SK-N-SH treated with all-trans-retinoic acid at 6 μM for 48 hours (cell line): ENCODE data around the gene CD6.

Experiments
- ATAC-seq: fragments of 200-7000 bp; cut with Tn5 transposase; 3 replicates; pipeline ENCODE4 v1.9.1; 2020; ENCODE audit warnings: mild to moderate bottlenecking, moderate library complexity
- ARNTL ChIP-seq: fragments of 450-650 bp; formaldehyde crosslinking; IDR thresholded peaks from 2 replicates; pipeline ENCODE4 v1.5.0; 2020; ENCODE audit warnings: low read depth, mild to moderate bottlenecking, moderate library complexity, borderline replicate concordance
- BACH2 ChIP-seq: fragments of 250-450 bp; sonication (Bioruptor Pico); IDR thresholded peaks from 2 replicates; pipeline ENCODE4 v1.9.0; 2021; ENCODE audit warnings: mild to moderate bottlenecking, borderline replicate concordance
- CREB5 ChIP-seq: fragments of 250-450 bp; sonication (Bioruptor Pico); IDR thresholded peaks from 2 replicates; pipeline ENCODE4 v1.5.1; 2020; ENCODE audit warnings: low read depth, mild to moderate bottlenecking, moderate library complexity
- CSDC2 ChIP-seq: fragments of 250-450 bp; sonication (Bioruptor Pico); IDR thresholded peaks from 2 replicates; pipeline ENCODE4 v1.5.0; 2020; ENCODE audit warnings: mild to moderate bottlenecking, moderate library complexity
- ESRRG ChIP-seq: fragments of 250-450 bp; sonication (Bioruptor Pico); IDR thresholded peaks from 2 replicates; pipeline ENCODE4 v1.6.1; 2021; ENCODE audit warnings: mild to moderate bottlenecking
- GLIS3 ChIP-seq: fragments of 250-450 bp; sonication (Bioruptor Pico); IDR thresholded peaks from 2 replicates; pipeline ENCODE4 v1.5.0; 2020; ENCODE audit warnings: mild to moderate bottlenecking, moderate library complexity
- ISL1 ChIP-seq: fragments of 250-450 bp; sonication (Bioruptor Pico); IDR thresholded peaks from 2 replicates; pipeline ENCODE4 v2.1.2; 2022; ENCODE audit warnings: mild to moderate bottlenecking, moderate library complexity
- OSR1 ChIP-seq: fragments of 250-450 bp; sonication (Bioruptor Pico); IDR thresholded peaks from 2 replicates; pipeline ENCODE4 v1.8.0; 2022; ENCODE audit warnings: moderate library complexity, mild to moderate bottlenecking, inconsistent platforms
- PPARA ChIP-seq: fragments of 250-450 bp; sonication (Bioruptor Pico); IDR thresholded peaks from 2 replicates; pipeline ENCODE4 v1.5.0; 2020; ENCODE audit warnings: mild to moderate bottlenecking, borderline replicate concordance
- RARB ChIP-seq: fragments of 250-450 bp; sonication (Bioruptor Pico); IDR thresholded peaks from 2 replicates; pipeline ENCODE4 v1.8.0; 2021; ENCODE audit warnings: mild to moderate bottlenecking, moderate library complexity
- SNAI2 ChIP-seq: fragments of 250-450 bp; sonication (Bioruptor Pico); IDR thresholded peaks from 2 replicates; pipeline ENCODE4 v1.5.0; 2020; ENCODE audit warnings: mild to moderate bottlenecking, moderate library complexity
- TCF4 ChIP-seq: fragments of 250-450 bp; sonication (Bioruptor Pico); IDR thresholded peaks from 2 replicates; pipeline ENCODE4 v1.8.0; 2021; ENCODE audit warnings: mild to moderate bottlenecking, moderate library complexity, borderline replicate concordance
- TOX ChIP-seq: fragments of 250-450 bp; sonication (Bioruptor Pico); IDR thresholded peaks from 2 replicates; pipeline ENCODE4 v1.8.0; 2021; ENCODE audit warnings: mild to moderate bottlenecking, moderate library complexity, borderline replicate concordance
- ZC3H10 ChIP-seq: fragments of 250-450 bp; sonication (Bioruptor Pico); IDR thresholded peaks from 2 replicates; pipeline ENCODE4 v1.5.1; 2021; ENCODE audit warnings: mild to moderate bottlenecking, moderate library complexity
- ZFP3 ChIP-seq: fragments of 250-450 bp; sonication (Bioruptor Pico); IDR thresholded peaks from 2 replicates; pipeline ENCODE4 v1.5.0; 2020; ENCODE audit warnings: mild to moderate bottlenecking, moderate library complexity
- ZFP30 ChIP-seq: fragments of 450-650 bp; formaldehyde crosslinking; IDR thresholded peaks from 2 replicates; pipeline ENCODE4 v1.5.0; 2022; ENCODE audit warnings: mild to moderate bottlenecking, moderate library complexity
- ZNF565 ChIP-seq: fragments of 450-650 bp; formaldehyde crosslinking; conservative IDR thresholded peaks from 2 replicates; pipeline ENCODE4 v1.5.0; 2020; ENCODE audit warnings: low read depth, mild to moderate bottlenecking, moderate library complexity
- ZNF70 ChIP-seq: fragments of 450-650 bp; formaldehyde crosslinking; IDR thresholded peaks from 2 replicates; pipeline ENCODE4 v1.5.0; 2020; ENCODE audit warnings: mild to moderate bottlenecking, moderate library complexity
- ZNF8 ChIP-seq: fragments of 450-650 bp; formaldehyde crosslinking; IDR thresholded peaks from 2 replicates; pipeline ENCODE4 v1.5.0; 2020; ENCODE audit warnings: mild to moderate bottlenecking, moderate library complexity
- TF ChIP-seq, protein P1 (sequence below): fragments of 250-450 bp; sonication (Bioruptor Pico); IDR thresholded peaks from 2 replicates; pipeline ENCODE4 v1.5.0; 2020; ENCODE audit warnings: mild to moderate bottlenecking, moderate library complexity
- TF ChIP-seq, protein P2 (sequence below): fragments of 250-450 bp; sonication (Bioruptor Pico); IDR thresholded peaks from 2 replicates; pipeline ENCODE4 v1.8.0; 2020; ENCODE audit warnings: mild to moderate bottlenecking, moderate library complexity, borderline replicate concordance
- TF ChIP-seq, protein P3 (sequence below): fragments of 250-450 bp; sonication (Bioruptor Pico); IDR thresholded peaks from 2 replicates; pipeline ENCODE4 v1.5.1; 2021; ENCODE audit warnings: mild to moderate bottlenecking, moderate library complexity

The CD6 gene

DNA sequence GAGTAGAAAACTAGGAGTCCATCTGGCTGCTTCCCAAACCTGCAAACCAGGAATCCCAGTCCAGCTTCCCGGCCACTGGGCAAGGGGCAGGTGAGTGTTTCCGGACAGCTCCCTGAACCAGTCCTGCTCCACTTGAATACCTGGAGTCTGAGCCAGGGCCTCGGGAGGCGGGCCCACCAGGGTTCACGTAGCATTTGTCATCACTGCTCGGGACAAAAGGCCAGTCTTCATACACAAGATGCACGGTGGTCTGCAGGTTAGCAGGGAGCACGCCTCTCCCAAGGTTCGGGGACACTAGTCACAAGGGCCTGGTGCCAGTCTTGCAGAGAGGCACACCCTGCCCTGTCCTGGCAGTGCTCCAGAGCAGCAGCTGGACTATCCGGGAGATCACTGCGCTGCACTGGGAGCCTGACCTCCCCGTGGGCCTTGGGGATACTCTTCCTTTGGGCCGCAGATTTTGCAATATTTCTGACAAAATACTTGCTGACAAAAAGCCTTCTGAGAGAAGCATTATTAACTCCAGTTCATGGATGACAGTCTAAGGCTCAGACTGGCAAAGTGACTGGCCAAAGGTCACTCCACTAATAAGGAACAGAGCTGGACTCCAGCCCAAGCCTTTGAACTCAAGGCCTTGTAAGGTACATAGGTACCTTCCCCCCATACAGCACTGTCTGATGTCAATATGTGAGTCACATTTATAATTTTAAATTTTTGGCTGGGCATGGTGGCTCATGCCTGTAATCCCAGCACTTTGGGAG is 25.1 kb downstream of the CD6 start:
- TF ChIP-seq, protein P1, sequence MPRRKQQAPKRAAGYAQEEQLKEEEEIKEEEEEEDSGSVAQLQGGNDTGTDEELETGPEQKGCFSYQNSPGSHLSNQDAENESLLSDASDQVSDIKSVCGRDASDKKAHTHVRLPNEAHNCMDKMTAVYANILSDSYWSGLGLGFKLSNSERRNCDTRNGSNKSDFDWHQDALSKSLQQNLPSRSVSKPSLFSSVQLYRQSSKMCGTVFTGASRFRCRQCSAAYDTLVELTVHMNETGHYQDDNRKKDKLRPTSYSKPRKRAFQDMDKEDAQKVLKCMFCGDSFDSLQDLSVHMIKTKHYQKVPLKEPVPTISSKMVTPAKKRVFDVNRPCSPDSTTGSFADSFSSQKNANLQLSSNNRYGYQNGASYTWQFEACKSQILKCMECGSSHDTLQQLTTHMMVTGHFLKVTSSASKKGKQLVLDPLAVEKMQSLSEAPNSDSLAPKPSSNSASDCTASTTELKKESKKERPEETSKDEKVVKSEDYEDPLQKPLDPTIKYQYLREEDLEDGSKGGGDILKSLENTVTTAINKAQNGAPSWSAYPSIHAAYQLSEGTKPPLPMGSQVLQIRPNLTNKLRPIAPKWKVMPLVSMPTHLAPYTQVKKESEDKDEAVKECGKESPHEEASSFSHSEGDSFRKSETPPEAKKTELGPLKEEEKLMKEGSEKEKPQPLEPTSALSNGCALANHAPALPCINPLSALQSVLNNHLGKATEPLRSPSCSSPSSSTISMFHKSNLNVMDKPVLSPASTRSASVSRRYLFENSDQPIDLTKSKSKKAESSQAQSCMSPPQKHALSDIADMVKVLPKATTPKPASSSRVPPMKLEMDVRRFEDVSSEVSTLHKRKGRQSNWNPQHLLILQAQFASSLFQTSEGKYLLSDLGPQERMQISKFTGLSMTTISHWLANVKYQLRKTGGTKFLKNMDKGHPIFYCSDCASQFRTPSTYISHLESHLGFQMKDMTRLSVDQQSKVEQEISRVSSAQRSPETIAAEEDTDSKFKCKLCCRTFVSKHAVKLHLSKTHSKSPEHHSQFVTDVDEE (CRISPR knock-in tag), result no peak
- TF ChIP-seq TCF4 (CRISPR knock-in tag) (no peak), ISL1 (CRISPR knock-in tag) (no peak), ZC3H10 (CRISPR knock-in tag) (no peak), TOX (CRISPR knock-in tag) (no peak), SNAI2 (CRISPR knock-in tag) (no peak), GLIS3 (CRISPR knock-in tag) (no peak), ZFP3 (CRISPR knock-in tag) (no peak), ZNF8 (CRISPR knock-in tag) (no peak), ZFP30 (CRISPR knock-in tag) (no peak), ZNF70 (CRISPR knock-in tag) (no peak), BACH2 (CRISPR knock-in tag) (no peak), CREB5 (CRISPR knock-in tag) (no peak), RARB (CRISPR knock-in tag) (no peak), PPARA (CRISPR knock-in tag) (no peak), CSDC2 (no peak), ARNTL (CRISPR knock-in tag) (no peak), OSR1 (CRISPR knock-in tag) (no peak)
- TF ChIP-seq, protein P2, sequence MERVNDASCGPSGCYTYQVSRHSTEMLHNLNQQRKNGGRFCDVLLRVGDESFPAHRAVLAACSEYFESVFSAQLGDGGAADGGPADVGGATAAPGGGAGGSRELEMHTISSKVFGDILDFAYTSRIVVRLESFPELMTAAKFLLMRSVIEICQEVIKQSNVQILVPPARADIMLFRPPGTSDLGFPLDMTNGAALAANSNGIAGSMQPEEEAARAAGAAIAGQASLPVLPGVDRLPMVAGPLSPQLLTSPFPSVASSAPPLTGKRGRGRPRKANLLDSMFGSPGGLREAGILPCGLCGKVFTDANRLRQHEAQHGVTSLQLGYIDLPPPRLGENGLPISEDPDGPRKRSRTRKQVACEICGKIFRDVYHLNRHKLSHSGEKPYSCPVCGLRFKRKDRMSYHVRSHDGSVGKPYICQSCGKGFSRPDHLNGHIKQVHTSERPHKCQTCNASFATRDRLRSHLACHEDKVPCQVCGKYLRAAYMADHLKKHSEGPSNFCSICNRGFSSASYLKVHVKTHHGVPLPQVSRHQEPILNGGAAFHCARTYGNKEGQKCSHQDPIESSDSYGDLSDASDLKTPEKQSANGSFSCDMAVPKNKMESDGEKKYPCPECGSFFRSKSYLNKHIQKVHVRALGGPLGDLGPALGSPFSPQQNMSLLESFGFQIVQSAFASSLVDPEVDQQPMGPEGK (CRISPR knock-in tag), result no peak
- TF ChIP-seq, protein P3, sequence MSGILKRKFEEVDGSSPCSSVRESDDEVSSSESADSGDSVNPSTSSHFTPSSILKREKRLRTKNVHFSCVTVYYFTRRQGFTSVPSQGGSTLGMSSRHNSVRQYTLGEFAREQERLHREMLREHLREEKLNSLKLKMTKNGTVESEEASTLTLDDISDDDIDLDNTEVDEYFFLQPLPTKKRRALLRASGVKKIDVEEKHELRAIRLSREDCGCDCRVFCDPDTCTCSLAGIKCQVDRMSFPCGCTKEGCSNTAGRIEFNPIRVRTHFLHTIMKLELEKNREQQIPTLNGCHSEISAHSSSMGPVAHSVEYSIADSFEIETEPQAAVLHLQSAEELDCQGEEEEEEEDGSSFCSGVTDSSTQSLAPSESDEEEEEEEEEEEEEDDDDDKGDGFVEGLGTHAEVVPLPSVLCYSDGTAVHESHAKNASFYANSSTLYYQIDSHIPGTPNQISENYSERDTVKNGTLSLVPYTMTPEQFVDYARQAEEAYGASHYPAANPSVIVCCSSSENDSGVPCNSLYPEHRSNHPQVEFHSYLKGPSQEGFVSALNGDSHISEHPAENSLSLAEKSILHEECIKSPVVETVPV (CRISPR knock-in tag), result no peak
- no peak for ATAC-seq

GRCh38 chr11:61000426-61000825 is 28.9 kb downstream of the CD6 start:
- ATAC-seq, result no peak
- TF ChIP-seq, protein P2 (CRISPR knock-in tag), result no peak

DNA sequence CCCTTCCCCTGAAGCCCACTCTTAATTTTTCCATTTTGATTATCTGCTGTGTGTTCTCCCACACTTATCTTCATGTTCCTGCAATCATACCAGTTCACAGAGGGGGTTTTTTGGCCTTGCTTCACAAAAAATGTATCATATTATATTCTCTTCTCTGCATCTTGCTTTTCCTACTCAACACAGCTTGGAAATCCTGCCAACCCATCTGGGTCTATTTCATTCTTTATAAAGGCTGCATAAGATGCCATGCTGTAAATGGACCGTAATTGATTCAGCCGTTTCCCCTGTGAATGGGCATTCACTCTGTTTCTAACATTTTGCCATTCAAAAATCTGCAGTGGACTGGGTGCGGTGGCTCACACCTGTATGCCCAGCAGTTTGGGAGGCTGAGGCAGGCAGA is 30.5 kb downstream of the CD6 start:
- TF ChIP-seq RARB (CRISPR knock-in tag), result no peak
- no peak for TF ChIP-seq TCF4 (CRISPR knock-in tag)
- no peak for TF ChIP-seq ZNF565 (CRISPR knock-in tag)
- no peak for TF ChIP-seq GLIS3 (CRISPR knock-in tag)
- TF ChIP-seq ZFP30 (CRISPR knock-in tag), result no peak
- no peak for TF ChIP-seq TOX (CRISPR knock-in tag)
- no peak for TF ChIP-seq CREB5 (CRISPR knock-in tag)
- no peak for TF ChIP-seq BACH2 (CRISPR knock-in tag)
- no peak for TF ChIP-seq SNAI2 (CRISPR knock-in tag)
- no peak for TF ChIP-seq ESRRG
- no peak for TF ChIP-seq ZNF70 (CRISPR knock-in tag)
- ATAC-seq, result no peak
